SH-SY5Y (cell line): ENCODE results near the gene FOXP1.

ENCODE experiments used
- GATA2 ChIP-seq: IDR thresholded peaks from 2 replicates; pipeline ENCODE4 v1.6.1; 2011; ENCODE audit warnings: mild to moderate bottlenecking, low read depth, low read length
- GATA3 ChIP-seq: IDR thresholded peaks from 2 replicates; pipeline ENCODE4 v1.6.1; 2011; ENCODE audit warnings: low read depth, mild to moderate bottlenecking, low read length, moderate library complexity

- TF ChIP-seq GATA2 (no peak), GATA3 (no peak)
These were observed 351.8 kb downstream of the FOXP1 start for GRCh38 chr3:71231680-71232079.
